HL-60 (cell line): ENCODE data around the gene BCAP29.

Experiments
- DNase-seq, 2 experiments: peaks; one replicate each; pipeline ENCODE4 v3.0.0-alpha.2; 2010 to 2020; ENCODE audit warnings: low read depth in 1 of 2, low spot score in 1 of 2
- H3K27ac ChIP-seq: fragments of 250-450 bp; sonication (Bioruptor Pico); replicated peaks from 2 replicates; pipeline ENCODE4 v1.5.1; 2020; ENCODE audit warnings: mild to moderate bottlenecking, moderate library complexity
- H3K27me3 ChIP-seq: fragments of 250-450 bp; sonication (Bioruptor Pico); 2 replicates; pipeline ENCODE4 v1.5.1; 2021; ENCODE audit warnings: mild to moderate bottlenecking, moderate library complexity; ENCODE audit not compliant: insufficient read depth, poor library complexity, severe bottlenecking
- H3K4me3 ChIP-seq: replicated peaks from 2 replicates; pipeline ENCODE4 v1.5.1; 2011; ENCODE audit warnings: mild to moderate bottlenecking, control low read depth, low read length; ENCODE audit not compliant: insufficient read depth
- CTCF ChIP-seq: IDR thresholded peaks from one replicate; pipeline ENCODE4 v1.5.1; 2011; ENCODE audit warnings: low read length, control low read depth, inconsistent platforms; ENCODE audit not compliant: insufficient read depth
- GABPA ChIP-seq: IDR thresholded peaks from 2 replicates; pipeline ENCODE4 v1.6.1; 2012; ENCODE audit warnings: low read depth
- POLR2AphosphoS5 ChIP-seq: IDR thresholded peaks from 2 replicates; pipeline ENCODE4 v1.6.1; 2012; ENCODE audit warnings: low read depth
- REST ChIP-seq: IDR thresholded peaks from 2 replicates; pipeline ENCODE4 v1.6.1; 2012; ENCODE audit warnings: low read depth; ENCODE audit not compliant: insufficient replicate concordance
- SPI1 ChIP-seq: IDR thresholded peaks from 2 replicates; pipeline ENCODE4 v1.6.1; 2012; ENCODE audit warnings: low read depth, mild to moderate bottlenecking, borderline replicate concordance

The BCAP29 gene

GRCh38 chr7:107563081-107563774 lies 16.8 kb upstream of the BCAP29 start:
- TF ChIP-seq SPI1 = peak; percentile 35; the same call in 1 of the 2 replicates
- no peak for TF ChIP-seq POLR2AphosphoS5
- no peaks in the 10 kb centered on the region for H3K27me3 ChIP-seq
- peak overlapping the region; percentile 94 for H3K4me3 ChIP-seq
- H3K27ac ChIP-seq = peak overlapping the region; percentile 92
- DNase-seq = peak in 1 of 2 experiments; percentile 47

GRCh38 chr7:107563775-107564552 lies 16.1 kb upstream of the BCAP29 start, which contains the start of the genes COG5 and DUS4L:
Gene COG5, minus strand, starts transcription at chr7:107563920. Its CDS starts 24 bp downstream, at chr7:107563896.
Gene DUS4L, plus strand, starts transcription at chr7:107563971. Its CDS starts 3,100 bp downstream, at chr7:107567071.
- Histone ChIP-seq H3K27ac (peak within 1 kb of the TSS; percentile 92), H3K27me3 (no peaks in the 10 kb centered on the region), H3K4me3 (peak within 1 kb of the TSS; percentile 94)
- TF ChIP-seq CTCF (no peak), POLR2AphosphoS5 (peak; percentile 87), SPI1 (0 out of 2 replicates have a peak, but pooled peaks have one; percentile 1), REST (peak; percentile 44)
- peak in 1 of 2 experiments; percentile 72 for DNase-seq

GRCh38 chr7:107564553-107565298 lies 15.3 kb upstream of the BCAP29 start:
- no peak for DNase-seq
- TF ChIP-seq CTCF (no peak), GABPA (no peak), REST (no peak), POLR2AphosphoS5 (no peak), SPI1 (no peak)
- peak overlapping the region; percentile 92 for H3K27ac ChIP-seq
- H3K4me3 ChIP-seq = peak overlapping the region; percentile 94
- no peaks in the 10 kb centered on the region for H3K27me3 ChIP-seq

GRCh38 chr7:107570298-107570697 lies 9.7 kb upstream of the BCAP29 start:
- no peak overlapping the region for H3K27ac ChIP-seq

More at GRCh38 chr7:107570298-107570697, 9.7 kb upstream of the BCAP29 start:
- Histone ChIP-seq H3K27me3 (no peaks in the 10 kb centered on the region), H3K4me3 (no peak overlapping the region)
- TF ChIP-seq REST (no peak), SPI1 (no peak), POLR2AphosphoS5 (no peak), CTCF (no peak), GABPA (no peak)
- DNase-seq = no peak
